Body of pancreas (tissue), 4 donors: ENCODE results near the gene IGSF8. TPM values are rescaled to one million over a fixed set of nuclear protein-coding genes. Genes with fewer than 3 reads are reported as not detected.

Experiments
- ATAC-seq: fragments of 150-250 bp; one replicate; pipeline ENCODE4 v1.9.1; 2016
- DNase-seq, 4 donors: peaks; one replicate each; pipeline ENCODE4 v3.0.0-alpha.2; 2019
- H3K27ac ChIP-seq, 4 donors: fragments of 200-600 bp; sonication (generic); 1 replicate in 3 of 4; 2 replicates in 1 of 4; pipeline versions ENCODE4 v1.5.1 to v1.6.1; 2016 to 2019; ENCODE audit warnings: mild to moderate bottlenecking in 1 of 4, mixed read lengths in 1 of 4, moderate library complexity in 1 of 4
- H3K27me3 ChIP-seq, 2 donors: fragments of 200-600 bp; sonication (generic); one replicate each; pipeline ENCODE4 v1.6.0; 2016; ENCODE audit warnings: mild to moderate bottlenecking in 1 of 2
- H3K36me3 ChIP-seq, 2 donors: fragments of 200-600 bp; sonication (generic); replicated peaks in 1 of 2; 2 replicates each; pipeline ENCODE4 v1.5.1; 2016; ENCODE audit warnings: low read depth in 2 of 2; ENCODE audit not compliant: insufficient read depth in 1 of 2
- H3K4me1 ChIP-seq: fragments of 200-600 bp; sonication (generic); one replicate; pipeline ENCODE4 v1.6.0; 2016
- H3K4me3 ChIP-seq, 2 donors: fragments of 200-600 bp; sonication (generic); 1 replicate in 1 of 2; 2 replicates in 1 of 2; pipeline ENCODE4 v1.5.1; 2016 to 2019
- H3K9me3 ChIP-seq, 3 donors: fragments of 200-600 bp; sonication (generic); 1 replicate in 2 of 3; 2 replicates in 1 of 3; pipeline ENCODE4 v1.5.1; 2016
- CTCF ChIP-seq, 7 experiments: fragments of 450-650 bp in 4 of 7; fragments of 200-600 bp in 3 of 7; sonication (generic) in 3 of 7; IDR thresholded peaks; one replicate each; pipeline ENCODE4 v1.5.1; 2016 to 2019; ENCODE audit warnings: antibody characterized with exemption in 7 of 7
- POLR2A ChIP-seq, 3 donors: fragments of 450-650 bp; IDR thresholded peaks; one replicate each; pipeline ENCODE4 v1.6.1; 2016; ENCODE audit warnings: antibody characterized with exemption in 3 of 3, mild to moderate bottlenecking in 2 of 3
- WGBS, 2 donors: methylation state at CpG; one replicate each; pipeline ENCODE4 v1.1.5; 2017; 5-methylcytosine and 5-hydroxymethylcytosine counted together
- intact Hi-C: fragments of 100-400 bp; cut with DNase I; formaldehyde crosslinking; loops from one replicate; pipeline ENCODE4 v1.15.1; 2023
- total RNA-seq, 2 donors: library from RNA; depleted of rRNA; stranded (reverse); fragments of >200 nt; gene quantifications; one replicate each; pipeline ENCODE4 v1.1.0, GENCODE V29; 2016

IGSF8 gene
- total RNA-seq, 2 donors from 2014 or later, result 18.4 to 46.8 TPM

- ATAC-seq (no peak), DNase-seq (no peak)
- no peak overlapping the region for H3K4me3 ChIP-seq
- no peaks in the 10 kb centered on the region for H3K36me3 ChIP-seq
- TF ChIP-seq CTCF (IDR thresholded peaks at IDR 0.05) (no peak), POLR2A (IDR thresholded peaks at IDR 0.05) (no peak)
- H3K27me3 ChIP-seq, result no peaks in the 10 kb centered on the region
- peak overlapping the region in 2 of 4 donors; percentile 11 to 35 for H3K27ac ChIP-seq
- peaks cover 11% of the 10 kb centered on the region for H3K4me1 ChIP-seq
- no peaks in the 10 kb centered on the region for H3K9me3 ChIP-seq
- WGBS, 2 donors, result 61 to 70% methylated on average over 9 of the region's 9 CpGs
- intact Hi-C loops, result no loop called here
These were observed 51.1 kb downstream of the IGSF8 start for GRCh38 chr1:160047111-160047991.

GRCh38 chr1:160046494-160047110, 51.8 kb downstream of the IGSF8 start:
- Histone ChIP-seq H3K27me3 (no peaks in the 10 kb centered on the region), H3K27ac (peak overlapping the region in 3 of 4 donors; percentile 11 to 35 (median 15)), H3K4me3 (no peak overlapping the region), H3K36me3 (no peaks in the 10 kb centered on the region), H3K4me1 (peaks cover 11% of the 10 kb centered on the region), H3K9me3 (no peaks in the 10 kb centered on the region)
- TF ChIP-seq CTCF (IDR thresholded peaks at IDR 0.05), result peak; percentile 43 to 88 (median 81)
- peak in 2 of 3 donors; percentile 26 to 28 for TF ChIP-seq POLR2A (IDR thresholded peaks at IDR 0.05)
- WGBS, 2 donors, result 3 to 6% methylated on average over 10 to 11 of the region's 11 CpGs
- intact Hi-C loops, result no loop called here
- peak; percentile 92 for ATAC-seq
- peak; percentile 64 to 83 (median 80) for DNase-seq

- Histone ChIP-seq H3K4me1 (peaks cover 11% of the 10 kb centered on the region), H3K4me3 (no peak overlapping the region), H3K36me3 (no peaks in the 10 kb centered on the region), H3K27me3 (no peaks in the 10 kb centered on the region), H3K27ac (peak overlapping the region in 1 of 4 donors; percentile 11), H3K9me3 (no peaks in the 10 kb centered on the region)
- TF ChIP-seq POLR2A (IDR thresholded peaks at IDR 0.05) (no peak), CTCF (IDR thresholded peaks at IDR 0.05) (no peak)
- ATAC-seq (no peak), DNase-seq (no peak)
- intact Hi-C loops, result no loop called here
- 59 to 67% methylated on average over 2 of the region's 2 CpGs for WGBS, 2 donors
These were observed 52.8 kb downstream of the IGSF8 start for GRCh38 chr1:160045653-160046052.

GRCh38 chr1:160043543-160043942, 54.9 kb downstream of the IGSF8 start:
- no peaks in the 10 kb centered on the region for H3K9me3 ChIP-seq
- intact Hi-C loops, result no loop called here
- no peak overlapping the region for H3K4me3 ChIP-seq
- peaks cover 11% of the 10 kb centered on the region for H3K4me1 ChIP-seq
- H3K27ac ChIP-seq, result peak overlapping the region in 1 of 4 donors; percentile 2
- ATAC-seq, result no peak
- no peak for TF ChIP-seq POLR2A (IDR thresholded peaks at IDR 0.05)
- no peak for TF ChIP-seq CTCF (IDR thresholded peaks at IDR 0.05)
- no peaks in the 10 kb centered on the region for H3K36me3 ChIP-seq
- no peak for DNase-seq
- H3K27me3 ChIP-seq, result no peaks in the 10 kb centered on the region

Other genes starting within 250 kb of the IGSF8 start
- gene VSIG8, start 236.0 kb downstream of the IGSF8 start, total RNA-seq, result not detected
- not detected for gene CFAP45, start 198.5 kb downstream of the IGSF8 start, total RNA-seq
- gene TAGLN2, start 173.1 kb downstream of the IGSF8 start, total RNA-seq, result 100 to 1,000 TPM in 1 of 2 donors, 10 to 100 TPM in 1; 63.0 to 118 TPM
- 1 to 10 TPM; 2.3 to 4.9 TPM for gene IGSF9, start 153.0 kb downstream of the IGSF8 start, total RNA-seq
- gene SLAMF9, start 144.4 kb downstream of the IGSF8 start, total RNA-seq, result not detected
- gene PIGM, start 66.6 kb downstream of the IGSF8 start, total RNA-seq, result 1 to 10 TPM; 4.9 to 7.8 TPM
- gene KCNJ10, start 28.5 kb downstream of the IGSF8 start, total RNA-seq, result not detected
- not detected for gene KCNJ9, start 17.1 kb downstream of the IGSF8 start, total RNA-seq
- gene ATP1A2, start 17.1 kb upstream of the IGSF8 start, total RNA-seq, result 10 to 100 TPM in 1 of 2 donors, 1 to 10 TPM in 1; 1.6 to 41.2 TPM
- gene ATP1A4, start 53.0 kb upstream of the IGSF8 start, total RNA-seq, result not detected
- gene CASQ1, start 92.0 kb upstream of the IGSF8 start, total RNA-seq, result not detected
- gene PEA15, start 106.8 kb upstream of the IGSF8 start, total RNA-seq, result 10 to 100 TPM; 21.4 to 23.9 TPM
- gene DCAF8, start 163.9 kb upstream of the IGSF8 start, total RNA-seq, result 100 to 1,000 TPM; 123 to 190 TPM
- gene PEX19, start 186.5 kb upstream of the IGSF8 start, total RNA-seq, result 10 to 100 TPM; 15.6 to 18.5 TPM
- gene COPA, start 244.6 kb upstream of the IGSF8 start, total RNA-seq, result 10 to 100 TPM; 75.8 to 86.7 TPM
- 10 to 100 TPM; 30.7 to 39.2 TPM for gene NCSTN, start 244.8 kb upstream of the IGSF8 start, total RNA-seq